RWPE1 (cell line): ENCODE measurements around the gene TBC1D1.

Experiments
- CTCF ChIA-PET: fragments of 350-600 bp; sonication (Branson Sonifier 250); formaldehyde crosslinking; extraction: SDS; loops from one replicate; lab custom pipeline; 2021; lab: Yijun Ruan, JAX
- POLR2A ChIA-PET: fragments of 400-600 bp; formaldehyde crosslinking; extraction: SDS; loops from one replicate; lab custom pipeline; 2020; ENCODE audit warnings: antibody characterized with exemption; ENCODE audit not compliant: low non-redundant PET; lab: Yijun Ruan, JAX
- DNase-seq: peaks from one replicate; pipeline ENCODE4 v3.0.0; 2012; ENCODE audit warnings: low spot score
- H3K27ac ChIP-seq: fragments of 450-650 bp; 2 replicates; pipeline ENCODE4 v1.5.1; 2017
- CTCF ChIP-seq: fragments of 450-650 bp; conservative IDR thresholded peaks from 2 replicates; pipeline ENCODE4 v1.5.1; 2017; ENCODE audit warnings: low read depth, mild to moderate bottlenecking

TBC1D1 gene

GRCh38 chr4:38050560-38051350, 159.9 kb downstream of the TBC1D1 start:
- no peak overlapping the region for H3K27ac ChIP-seq
- TF ChIP-seq CTCF = no peak
- ChIA-PET POLR2A (no interaction called here), CTCF (interaction anchor here (0.7 kb wide), 2 partner anchors 44 to 129 kb away, joined by 3 to 6 read pairs; no protein-coding TSS in a partner anchor)
- no peak for DNase-seq

DNA sequence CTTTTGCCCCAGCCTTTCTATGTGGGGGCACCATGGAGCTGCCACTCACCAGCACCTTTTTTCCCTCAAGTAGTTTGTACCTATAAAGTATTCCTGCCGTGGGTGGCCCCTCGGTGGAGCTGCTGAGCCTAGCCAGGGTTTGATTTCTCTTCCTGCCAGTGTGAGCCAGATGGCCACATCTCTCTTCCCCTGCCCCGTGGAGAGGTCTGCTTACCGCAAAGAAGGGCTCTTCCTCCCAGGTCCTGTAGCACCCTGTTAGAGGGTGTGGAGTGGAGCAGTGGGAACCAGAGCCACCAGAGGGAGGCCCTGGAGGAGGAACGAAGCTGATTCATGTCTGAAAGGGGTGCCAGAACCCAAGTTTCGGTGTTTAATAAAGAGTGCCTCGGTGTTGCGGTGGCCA, 164.7 kb downstream of the TBC1D1 start:
- H3K27ac ChIP-seq = 0 out of 2 replicates have a peak overlapping the region, but pooled peaks have one; percentile 1
- no peak for TF ChIP-seq CTCF
- no peak for DNase-seq
- POLR2A ChIA-PET = no interaction called here
- CTCF ChIA-PET = interaction anchor here (0.7 kb wide), 2 partner anchors 124 to 624 kb away, joined by 3 to 4 read pairs; no protein-coding TSS in a partner anchor

DNA sequence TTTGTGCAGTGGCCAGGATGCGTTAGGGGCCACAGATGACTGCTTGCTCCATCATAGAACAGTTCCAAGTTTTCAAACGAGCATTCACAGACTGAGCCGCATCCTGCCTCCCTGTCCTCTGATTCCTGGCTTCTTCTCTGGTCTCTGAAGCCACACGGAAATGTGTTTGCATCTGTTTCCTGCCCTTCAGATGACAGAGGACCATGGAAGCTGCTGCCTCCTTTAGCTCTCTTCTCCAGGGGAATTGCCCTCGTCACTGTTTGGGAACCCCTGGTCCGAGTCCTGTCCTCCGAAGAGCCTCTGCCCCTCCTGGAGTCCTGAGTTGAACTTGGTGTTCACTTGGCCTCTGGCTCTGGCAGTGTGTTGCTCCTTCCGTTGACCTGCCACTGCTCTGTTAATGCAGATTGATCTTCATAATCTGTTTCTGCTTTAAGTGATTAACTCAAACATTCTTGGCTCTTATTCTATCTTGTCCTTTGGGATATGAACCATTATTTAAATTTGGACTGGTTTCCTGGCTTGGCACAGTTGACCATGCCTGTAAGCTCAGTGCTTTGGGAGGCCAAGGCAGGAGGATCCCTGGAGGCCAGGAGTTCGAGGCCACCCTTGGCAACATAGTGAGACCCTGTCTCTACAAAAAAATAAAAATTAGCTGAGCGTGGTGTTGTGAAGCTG, 165.3 kb downstream of the TBC1D1 start:
- ChIA-PET POLR2A (no interaction called here), CTCF (interaction anchor here (0.7 kb wide), 1 partner anchor 623 kb away, joined by 4 read pairs; no protein-coding TSS in a partner anchor)
- no peak for DNase-seq
- 0 out of 2 replicates have a peak overlapping the region, but pooled peaks have one; percentile 1 for H3K27ac ChIP-seq
- TF ChIP-seq CTCF = no peak

GRCh38 chr4:38058151-38058550, 167.3 kb downstream of the TBC1D1 start:
- no peak for DNase-seq
- TF ChIP-seq CTCF = no peak
- H3K27ac ChIP-seq = peak overlapping the region; percentile 9; the same call in 1 of the 2 replicates
- POLR2A ChIA-PET = no interaction called here
- CTCF ChIA-PET = interaction anchor here (0.8 to 1.3 kb wide), 2 partner anchors 187 to 673 kb away, joined by 3 to 8 read pairs; no protein-coding TSS in a partner anchor

DNA sequence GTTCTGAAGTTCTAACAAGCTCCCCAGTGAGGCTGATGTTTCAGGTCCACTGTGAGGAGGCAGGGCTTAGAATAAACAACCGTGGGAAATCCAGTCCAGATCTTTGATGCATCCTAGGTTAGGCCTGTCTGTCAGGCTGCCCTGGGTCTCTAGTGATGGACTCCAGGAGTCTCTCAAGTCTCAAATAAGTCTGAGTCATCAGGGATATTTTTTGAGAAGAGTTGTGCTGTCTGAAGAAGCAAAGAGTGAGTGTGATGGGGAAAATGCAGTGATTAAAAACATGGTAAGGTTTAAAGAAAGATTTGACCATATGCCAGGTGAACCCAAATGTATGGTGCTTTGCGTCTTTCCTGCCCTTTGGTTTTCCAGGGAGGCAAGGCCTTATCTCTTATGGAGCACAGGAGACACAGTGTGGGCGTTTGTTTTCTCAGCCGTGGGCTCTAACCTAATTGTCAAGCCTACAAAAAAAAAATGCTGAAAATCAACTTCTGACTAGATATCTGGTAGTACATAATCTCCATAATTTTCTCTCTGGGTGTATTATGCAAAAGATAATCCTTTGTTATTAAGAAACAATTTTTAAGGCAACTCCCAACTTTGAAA, 170.0 kb downstream of the TBC1D1 start:
- H3K27ac ChIP-seq = no peak overlapping the region
- ChIA-PET CTCF (interaction anchor here (0.7 kb wide), 1 partner anchor 800 kb away, joined by 3 read pairs; no protein-coding TSS in a partner anchor), POLR2A (no interaction called here)
- no peak for TF ChIP-seq CTCF
- no peak for DNase-seq

DNA sequence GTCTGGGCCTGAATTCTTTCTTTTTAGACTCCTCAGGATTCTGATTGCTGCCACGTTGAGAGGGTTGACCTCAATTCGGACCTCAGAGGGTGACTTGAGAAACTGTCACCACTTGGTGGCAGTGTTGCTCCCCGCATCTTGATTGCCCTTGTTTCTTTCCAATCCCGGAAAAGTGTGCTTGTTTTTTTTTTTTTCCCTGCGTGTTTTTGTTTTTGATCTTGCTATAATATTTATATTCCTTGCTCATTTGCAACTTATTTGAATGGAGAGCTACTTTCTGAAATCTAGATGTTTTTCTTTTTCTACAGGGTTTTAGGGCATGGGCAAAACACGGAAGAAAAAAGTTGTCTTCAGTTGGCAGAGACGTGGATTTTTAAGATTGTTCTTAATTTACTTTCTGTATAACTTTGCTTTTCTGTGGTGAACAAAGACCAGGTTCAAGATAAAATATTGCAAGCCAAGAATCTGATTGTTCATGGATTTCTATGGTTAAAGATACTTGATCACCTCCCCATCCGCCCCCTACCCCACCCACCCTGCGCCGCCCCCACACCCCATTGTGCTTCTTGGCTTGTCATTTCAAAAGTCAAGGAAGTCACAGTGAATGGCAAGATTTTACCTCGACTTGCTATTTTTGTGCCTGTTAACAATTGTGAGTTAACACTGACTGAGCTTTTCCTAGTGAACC, 171.3 kb downstream of the TBC1D1 start:
- peak; percentile 74 for DNase-seq
- H3K27ac ChIP-seq = peak overlapping the region; percentile 41
- ChIA-PET POLR2A (no interaction called here), CTCF (interaction anchor here (0.6 to 0.8 kb wide), 14 partner anchors 14 to 1171 kb away, joined by 3 to 5 read pairs (median 4); no protein-coding TSS in a partner anchor)
- peak; percentile 85 for TF ChIP-seq CTCF
